Pancreas (tissue), 10 donors: ENCODE measurements around the gene SNCAIP. TPM values are rescaled to one million over a fixed set of nuclear protein-coding genes. Genes with fewer than 3 reads are reported as not detected.

ENCODE experiments used
- ATAC-seq, 4 donors: fragments of 200-7000 bp; cut with Tn5 transposase; one replicate each; pipeline versions ENCODE4 v1.8.0 to v1.9.1; 2020; ENCODE audit warnings: mild to moderate bottlenecking in 4 of 4, moderate library complexity in 4 of 4
- DNase-seq, 6 donors: peaks; one replicate each; pipeline ENCODE4 v3.0.0-alpha.2; 2020
- FAIRE-seq: peaks from 2 replicates; lab custom pipeline; 2012; peaks lifted over from hg19 to GRCh38; lab: Jason Lieb, UNC
- H3K27ac ChIP-seq, 4 donors: fragments of 200-600 bp; sonication (generic); 1 replicate in 3 of 4; 2 replicates in 1 of 4; pipeline versions ENCODE4 v1.5.0 to v1.8.0; 2020
- H3K27me3 ChIP-seq, 4 donors: fragments of 200-600 bp; one replicate each; pipeline ENCODE4 v1.8.0; 2021
- H3K36me3 ChIP-seq, 3 donors: fragments of 200-600 bp; sonication (generic) in 1 of 3; one replicate each; pipeline versions ENCODE4 v1.5.0 to v1.8.0; 2020 to 2021
- H3K4me1 ChIP-seq, 3 donors: fragments of 200-600 bp; one replicate each; pipeline ENCODE4 v1.8.0; 2021
- H3K4me3 ChIP-seq, 4 donors: fragments of 200-600 bp; sonication (generic) in 2 of 4; one replicate each; pipeline versions ENCODE4 v1.5.0 to v1.8.0; 2020 to 2021
- H3K9me3 ChIP-seq, 4 donors: fragments of 200-600 bp; one replicate each; pipeline ENCODE4 v1.8.0; 2021
- CTCF ChIP-seq, 4 donors: fragments of 200-600 bp; sonication (generic) in 3 of 4; IDR thresholded peaks; one replicate each; pipeline versions ENCODE4 v1.5.0 to v1.8.0; 2021; ENCODE audit warnings: antibody characterized with exemption in 4 of 4
- WGBS, 2 donors: extraction: QIAGEN DNeasy Blood & Tissue Kit; methylation state at CpG; one replicate each; pipeline ENCODE4 v1.1.7; 2013; 5-methylcytosine and 5-hydroxymethylcytosine counted together
- intact Hi-C, 3 donors: fragments of 100-400 bp; cut with DNase I; formaldehyde crosslinking; loops; one replicate each; pipeline versions ENCODE4 v1.11.1 to v1.14.2; 2022
- polyA plus RNA-seq, 2 donors: library from polyadenylated mRNA; stranded (reverse); fragments of 200-250 nt; gene quantifications; one replicate each; pipeline ENCODE4 v1.2.3, GENCODE V29; 2013
- total RNA-seq, 6 donors: library from RNA; stranded (reverse); fragmentation: NEBNext Ultra II Directional in 4 of 6; extraction: Animal tissue kit (Norgen Biotek cat#: 25700) in 4 of 6; gene quantifications; one replicate each; pipeline versions ENCODE4 v1.2.1 to v1.2.4, GENCODE V29; 2021 to 2023
- donor health status: healthy with polysubstance abuse.
- donor health status: DM: no; HTN: no; CAD: no; lungs with moderate emphysema.
- donor health status: DM: no; HTN: no; CAD: no.
- donor health status: control.
- donor health status: control.
- donor health status: Bipolar disorder and iron deficiency.
- donor health status: DM: yes; HTN: yes; CAD: no.
- donor health status: DM: no; HTN: no; CAD: no.
- donor health status: DM: no; HTN: no; CAD: no.
- donor health status: DM: yes; HTN: yes; CAD: no.

SNCAIP gene
- total and polyA plus RNA-seq, 8 donors, result 0.03 to 1.1 (median 0.28) TPM; not detected in 1

- H3K27me3 ChIP-seq, result no peaks in the 10 kb centered on the region
- 67 to 88% methylated on average over 3 of the region's 3 CpGs for whole genome bisulfite sequencing, 2 donors
These were observed 28.4 kb upstream of the SNCAIP start for GRCh38 chr5:122283592-122283991.

GRCh38 chr5:122286541-122286940 is 25.5 kb upstream of the SNCAIP start:
- Histone ChIP-seq H3K4me3 (no peak overlapping the region), H3K9me3 (no peaks in the 10 kb centered on the region), H3K27me3 (no peaks in the 10 kb centered on the region), H3K4me1 (no peaks in the 10 kb centered on the region), H3K27ac (no peak overlapping the region), H3K36me3 (no peaks in the 10 kb centered on the region)
- no peak for TF ChIP-seq CTCF (IDR thresholded peaks at IDR 0.05)
- WGBS, 2 donors, result 46 to 53% methylated on average over 4 of the region's 4 CpGs
- no peak for FAIRE-seq
- no peak for ATAC-seq
- intact Hi-C loops, result no loop called here
- DNase-seq, result no peak

More at GRCh38 chr5:122283592-122283991, 28.4 kb upstream of the SNCAIP start:
- H3K9me3 ChIP-seq, result no peaks in the 10 kb centered on the region
- H3K27ac ChIP-seq, result no peak overlapping the region
- H3K36me3 ChIP-seq, result no peaks in the 10 kb centered on the region
- ATAC-seq (no peak), DNase-seq (no peak), FAIRE-seq (no peak)
- no peaks in the 10 kb centered on the region for H3K4me1 ChIP-seq
- no peak for TF ChIP-seq CTCF (IDR thresholded peaks at IDR 0.05)
- intact Hi-C loops, result no loop called here
- H3K4me3 ChIP-seq, result no peak overlapping the region

GRCh38 chr5:122287101-122287500 is 24.9 kb upstream of the SNCAIP start:
- no peak for ATAC-seq
- 34 to 50% methylated on average over 3 of the region's 3 CpGs for WGBS, 2 donors
- Histone ChIP-seq H3K4me3 (no peak overlapping the region), H3K4me1 (no peaks in the 10 kb centered on the region), H3K27me3 (no peaks in the 10 kb centered on the region), H3K9me3 (no peaks in the 10 kb centered on the region), H3K36me3 (no peaks in the 10 kb centered on the region), H3K27ac (no peak overlapping the region)
- intact Hi-C loops, result no loop called here
- no peak for DNase-seq
- no peak for FAIRE-seq
- TF ChIP-seq CTCF (IDR thresholded peaks at IDR 0.05), result no peak

- WGBS, 2 donors, result 49 to 70% methylated on average over 7 of the region's 7 CpGs
- intact Hi-C loops, result no loop called here
- Histone ChIP-seq H3K4me1 (no peaks in the 10 kb centered on the region), H3K9me3 (no peaks in the 10 kb centered on the region), H3K36me3 (no peaks in the 10 kb centered on the region), H3K27ac (no peak overlapping the region), H3K27me3 (no peaks in the 10 kb centered on the region), H3K4me3 (no peak overlapping the region)
- no peak for TF ChIP-seq CTCF (IDR thresholded peaks at IDR 0.05)
- DNase-seq, result no peak
- FAIRE-seq, result no peak
- ATAC-seq, result no peak
These were observed 20.8 kb upstream of the SNCAIP start for GRCh38 chr5:122291000-122291901.

GRCh38 chr5:122292332-122292731 is 19.7 kb upstream of the SNCAIP start:
- Histone ChIP-seq H3K4me1 (no peaks in the 10 kb centered on the region), H3K27ac (no peak overlapping the region), H3K36me3 (no peaks in the 10 kb centered on the region), H3K4me3 (no peak overlapping the region), H3K9me3 (no peaks in the 10 kb centered on the region), H3K27me3 (no peaks in the 10 kb centered on the region)
- FAIRE-seq (no peak), DNase-seq (no peak), ATAC-seq (no peak)
- 49 to 50% methylated on average over 2 of the region's 2 CpGs for WGBS, 2 donors
- TF ChIP-seq CTCF (IDR thresholded peaks at IDR 0.05), result no peak
- intact Hi-C loops, result no loop called here
